Hematopoietic multipotent progenitor cell treated with erythropoietin and hydrocortisone succinate and interleukin-3 and kit ligand, for 8 days (in vitro differentiated cells): ENCODE data around the gene TLN1.

ENCODE experiments used
- DNase-seq: peaks from one replicate; pipeline ENCODE4 v3.0.0-alpha.2; 2015

TLN1 gene

DNA sequence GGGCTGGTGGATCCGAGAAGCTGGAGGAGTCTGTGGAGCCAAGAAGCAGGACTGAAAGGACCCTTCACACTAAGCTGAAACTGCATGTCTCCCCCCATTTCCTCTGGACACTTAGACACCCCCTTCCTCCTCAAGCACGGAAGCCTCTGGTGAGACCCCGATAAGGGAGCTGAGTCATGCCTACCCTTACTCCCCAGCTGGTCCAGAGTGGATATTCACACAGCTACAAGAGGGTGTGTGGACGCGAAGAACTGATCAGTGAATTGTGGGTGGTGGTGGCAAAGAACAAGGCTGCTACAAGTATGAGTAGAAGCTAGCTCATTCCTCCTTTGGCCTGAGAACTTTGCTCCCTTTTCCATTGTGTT is 4.3 kb downstream of the TLN1 start:
- peak; percentile 69 for DNase-seq

DNA sequence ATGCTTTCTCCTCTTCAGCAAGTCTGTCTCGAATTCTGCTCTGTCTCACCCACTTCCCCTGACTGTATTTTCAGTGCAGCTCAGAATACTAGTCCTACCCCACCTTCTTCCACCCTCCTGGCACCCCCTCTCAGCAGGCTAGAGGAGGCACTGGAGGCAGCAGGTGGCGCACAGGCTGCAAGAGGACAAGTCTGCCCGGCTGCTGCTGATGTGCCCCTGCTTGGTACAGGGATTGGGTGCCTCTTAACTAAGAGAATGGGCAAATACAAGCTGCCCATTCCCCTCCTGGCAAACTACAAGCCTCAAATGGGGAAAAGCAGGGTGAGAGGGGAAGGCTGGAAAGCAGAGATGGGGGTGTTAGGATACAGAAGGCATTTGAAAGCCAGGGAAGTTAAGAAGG is 5.1 kb downstream of the TLN1 start:
- DNase-seq = peak; percentile 80

DNA sequence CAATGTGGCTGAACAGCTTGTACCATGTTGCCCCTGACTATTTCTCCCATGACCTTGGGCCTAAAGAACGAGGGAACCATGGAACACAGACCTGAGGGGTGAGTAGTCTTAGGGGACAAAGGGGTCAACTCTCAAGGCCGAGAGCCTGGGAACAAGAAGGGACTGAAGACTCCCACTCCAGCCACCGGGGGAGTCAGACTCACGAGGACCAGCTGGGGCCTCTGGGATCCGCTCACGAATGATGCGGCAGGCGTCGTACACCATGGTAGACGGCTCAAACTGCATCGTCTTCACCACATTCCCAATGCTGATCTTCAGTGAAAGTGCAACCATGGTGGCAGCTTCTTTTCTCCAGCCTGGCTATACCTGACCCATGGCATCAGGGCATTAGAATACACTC is 6.6 kb downstream of the TLN1 start:
- DNase-seq = no peak

GRCh38 chr9:35723908-35724307 is 8.1 kb downstream of the TLN1 start:
- DNase-seq = no peak

GRCh38 chr9:35723426-35723825 is 8.6 kb downstream of the TLN1 start:
- DNase-seq = no peak

DNA sequence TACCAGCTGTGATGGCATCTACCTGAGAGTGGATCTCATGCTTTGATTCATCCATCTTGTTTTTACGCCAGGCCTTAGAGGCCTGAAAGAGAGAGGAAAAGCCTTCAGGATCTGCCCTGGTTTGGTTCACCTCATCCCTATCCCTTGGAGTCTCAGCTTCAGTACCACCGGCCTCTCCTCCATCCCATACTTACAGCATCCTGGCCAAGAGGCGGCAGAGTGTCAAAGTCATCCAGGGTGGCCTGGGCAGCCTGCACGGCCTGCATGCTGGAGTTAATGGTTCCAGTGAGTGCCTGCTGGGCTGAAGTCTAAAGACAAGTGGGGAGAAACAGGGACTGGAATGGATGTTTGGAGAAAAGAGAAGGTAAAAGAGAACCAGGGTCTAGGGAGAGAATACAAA is 12.4 kb downstream of the TLN1 start:
- no peak for DNase-seq

DNA sequence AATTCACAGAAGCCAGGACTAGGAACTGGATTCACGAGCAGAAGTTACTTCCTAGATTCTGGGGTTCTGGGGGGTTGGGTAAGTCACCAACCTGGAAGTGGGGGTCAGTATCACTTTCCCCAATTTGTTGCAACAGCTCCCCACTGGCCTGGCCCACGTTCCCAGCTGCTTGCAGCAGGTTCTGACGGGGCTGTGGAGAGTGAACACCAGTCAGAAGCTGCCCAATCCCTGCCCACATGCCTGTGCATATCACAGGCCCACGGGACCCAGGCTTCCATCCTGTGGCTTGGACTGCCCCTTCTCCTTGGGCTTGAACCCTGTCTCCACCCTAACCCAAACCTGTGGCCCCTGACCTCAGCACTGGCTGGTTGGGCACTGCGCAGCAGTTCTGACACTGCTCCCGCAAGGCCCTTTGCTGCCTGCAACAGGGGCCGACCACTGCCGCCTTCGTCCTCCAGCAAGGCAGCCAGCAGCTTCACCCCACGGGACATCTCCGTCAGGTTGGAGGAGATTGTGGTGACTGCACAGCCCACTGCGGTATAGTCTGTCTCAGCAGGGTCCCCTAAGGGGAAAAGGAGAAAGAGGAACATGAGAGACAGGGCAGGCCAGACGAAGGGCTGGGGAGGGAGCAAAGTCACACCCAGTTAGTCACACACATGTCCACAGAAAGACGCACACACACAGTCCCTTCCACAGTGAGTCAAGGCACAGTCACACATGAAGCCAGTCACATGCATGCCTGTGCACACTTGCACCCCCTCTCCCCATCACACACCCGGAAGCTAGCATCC is 13.1 kb downstream of the TLN1 start:
- DNase-seq = no peak

- DNase-seq = no peak
Observed at GRCh38 chr9:35717132-35717870, 14.7 kb downstream of the TLN1 start.

GRCh38 chr9:35716230-35716629 is 15.8 kb downstream of the TLN1 start:
- DNase-seq = no peak

DNA sequence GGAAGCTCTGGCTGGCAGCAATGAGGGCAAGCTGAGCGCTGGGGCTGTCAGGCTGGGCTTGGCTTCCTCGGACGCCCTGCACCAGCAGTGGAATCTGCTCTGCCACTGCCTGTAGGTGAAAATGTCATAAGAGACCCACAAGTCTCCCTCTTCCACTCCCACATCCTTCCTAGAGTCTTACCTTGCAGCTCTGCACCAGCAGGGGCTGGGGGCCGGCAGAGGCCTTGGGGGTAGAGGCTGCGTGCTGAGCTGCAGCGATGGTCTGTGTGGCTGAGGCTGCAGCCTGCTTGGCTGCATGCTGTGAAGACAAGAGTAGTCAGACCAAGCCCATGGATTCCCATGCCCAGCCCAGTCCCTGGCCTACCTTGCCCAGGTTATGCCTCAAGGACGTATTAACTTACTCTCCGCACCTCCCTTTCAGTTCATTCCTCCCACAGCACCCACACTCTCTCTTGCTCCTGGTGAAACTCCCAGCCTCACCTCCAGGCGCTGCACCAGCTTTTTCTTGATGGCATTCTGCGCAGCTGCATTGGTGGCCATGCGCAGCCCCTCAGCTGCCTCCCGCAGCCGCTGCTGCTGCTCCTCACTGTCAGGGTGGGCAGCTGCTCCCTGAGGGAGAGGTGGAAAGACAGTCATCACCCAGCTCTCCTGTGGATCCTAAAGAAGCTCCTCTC is 17.3 kb downstream of the TLN1 start:
- no peak for DNase-seq

DNA sequence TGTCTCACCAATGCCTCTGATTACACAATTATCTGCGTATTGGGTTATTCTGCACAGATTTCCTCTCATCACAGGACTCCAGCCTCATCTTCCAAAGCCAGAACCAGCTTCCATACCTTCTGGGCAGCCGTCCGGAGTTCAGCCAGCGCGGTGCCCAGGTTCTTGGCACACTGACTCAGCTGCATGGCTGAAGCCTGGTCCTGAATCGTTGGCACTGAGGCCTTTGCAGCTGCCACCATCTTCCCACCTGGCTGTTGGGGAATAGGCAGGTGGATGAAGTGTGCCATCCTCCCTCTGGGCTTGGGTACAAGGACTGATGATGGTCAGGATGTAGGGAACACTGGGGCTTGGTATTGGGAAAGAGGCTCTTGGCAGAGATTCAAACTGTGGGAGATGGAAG is 17.9 kb downstream of the TLN1 start:
- no peak for DNase-seq

- no peak for DNase-seq
Observed at GRCh38 chr9:35713578-35713977, 18.4 kb downstream of the TLN1 start.

DNA sequence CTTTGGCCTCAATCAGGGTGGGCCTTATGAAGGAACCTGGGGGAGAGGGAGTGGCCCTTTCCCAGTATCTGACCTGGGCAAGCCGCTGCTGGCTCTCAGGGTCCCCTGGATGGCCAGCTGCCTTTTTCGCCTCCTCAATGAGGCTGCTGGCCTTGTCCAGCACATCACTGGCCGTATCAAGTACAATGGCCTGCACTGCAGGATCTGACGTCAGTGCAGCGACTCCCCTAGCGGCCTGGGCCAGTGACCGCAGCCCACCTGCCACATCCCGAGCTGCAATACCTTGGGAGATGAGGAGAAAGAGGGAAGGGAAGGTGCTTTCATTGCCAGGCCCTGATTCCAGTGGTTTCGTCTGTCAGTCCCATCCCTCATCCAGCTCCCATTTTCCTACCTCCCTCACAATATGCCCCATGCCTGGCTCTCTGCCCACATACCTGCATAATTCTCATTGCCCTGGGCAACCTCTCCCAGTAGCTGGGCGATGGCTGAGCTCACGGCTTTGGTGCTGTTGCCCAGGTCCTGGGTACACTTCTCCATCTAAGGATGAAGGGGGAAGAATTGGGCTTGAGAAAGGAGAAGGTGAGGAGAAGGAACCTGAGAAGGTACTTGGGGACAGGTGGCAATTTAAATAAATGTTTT is 19.1 kb downstream of the TLN1 start:
- no peak for DNase-seq

DNA sequence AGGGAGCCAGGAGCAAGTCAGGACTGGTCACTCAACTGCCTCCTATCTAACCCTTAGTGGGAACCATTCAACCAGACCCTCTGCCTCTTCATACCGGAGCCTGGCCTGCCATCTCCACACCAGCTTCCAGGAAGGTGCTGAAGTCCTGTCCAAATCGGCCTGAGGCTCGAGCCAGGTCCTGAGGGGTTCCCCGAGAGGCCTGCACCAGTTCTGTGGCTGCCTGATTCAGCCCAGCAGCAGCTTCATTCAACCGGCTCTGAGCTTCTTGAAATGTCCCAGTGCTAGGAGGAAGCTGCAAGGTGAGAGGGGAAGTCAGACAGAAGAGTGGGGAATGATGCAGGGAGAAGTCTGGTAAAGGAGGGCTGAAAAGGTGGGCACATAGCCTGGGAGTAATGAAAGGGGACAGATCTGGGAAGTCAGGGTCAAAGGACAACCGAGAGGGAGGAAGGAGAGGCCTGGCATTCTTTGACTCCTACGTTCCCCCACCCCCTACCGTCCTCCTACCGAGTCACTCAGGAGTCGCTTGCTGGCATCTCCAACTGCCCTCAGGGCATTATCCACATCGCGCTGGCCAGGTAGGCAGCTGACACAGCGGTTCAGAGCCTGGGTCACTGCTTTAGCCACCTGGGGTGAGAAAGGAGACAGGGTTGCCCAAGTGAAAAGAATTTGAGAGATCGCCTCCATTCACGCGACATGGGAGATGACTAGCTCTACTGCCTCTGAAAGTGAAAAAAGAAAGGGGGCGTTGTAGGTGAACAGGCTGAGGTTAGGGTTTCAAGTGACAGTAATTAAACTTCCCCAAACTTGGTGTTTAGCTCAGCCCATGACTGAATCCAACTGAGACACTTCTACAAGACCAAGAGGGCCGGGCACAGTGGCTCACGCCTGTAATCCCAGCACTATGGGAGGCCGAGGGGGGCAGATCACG is 20.2 kb downstream of the TLN1 start:
- DNase-seq = no peak

- no peak for DNase-seq
Observed at GRCh38 chr9:35710818-35711500, 21.0 kb downstream of the TLN1 start.

DNA sequence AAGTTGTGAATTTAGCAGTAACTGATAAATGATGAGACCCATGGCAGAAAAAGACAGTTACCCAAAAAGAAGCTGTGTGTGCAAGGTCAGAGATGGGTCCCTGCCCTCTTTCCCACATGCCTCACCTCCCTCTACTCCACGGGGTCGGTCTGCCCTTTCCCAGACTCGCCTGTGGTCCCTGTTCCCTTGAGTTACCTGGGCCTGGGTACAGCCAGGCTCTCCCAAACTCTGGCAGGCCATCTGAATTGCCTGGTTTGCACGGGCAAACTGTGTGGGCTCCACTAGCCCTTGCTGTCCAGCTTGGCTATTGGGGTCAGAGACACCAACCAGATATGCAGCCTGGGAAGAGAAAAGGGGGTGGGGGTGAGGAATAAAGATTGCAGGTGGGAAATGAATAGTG is 23.8 kb downstream of the TLN1 start:
- DNase-seq = no peak

- no peak for DNase-seq
Observed at GRCh38 chr9:35706951-35707350, 25.0 kb downstream of the TLN1 start.

- no peak for DNase-seq
Observed at GRCh38 chr9:35705836-35706430, 26.1 kb downstream of the TLN1 start.

DNA sequence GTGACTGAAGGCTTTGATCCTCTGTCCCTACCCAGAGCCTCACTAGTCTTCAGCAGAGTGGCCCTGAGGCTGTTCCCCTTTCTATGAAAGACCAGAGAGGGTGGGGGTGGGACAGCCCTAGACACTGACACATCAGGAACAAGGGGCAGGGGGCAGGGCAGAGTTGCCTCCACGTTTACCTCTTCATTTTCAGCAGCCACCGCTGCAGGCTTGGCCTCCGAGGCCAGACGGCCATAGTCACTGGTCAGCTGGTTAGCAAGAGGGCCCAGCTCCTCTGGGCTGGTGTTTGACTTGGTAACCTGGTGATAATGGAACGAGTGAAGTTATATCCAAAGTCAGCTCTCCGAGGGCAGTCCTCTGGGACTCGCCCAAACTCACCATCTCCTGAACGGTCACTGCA is 26.6 kb downstream of the TLN1 start:
- no peak for DNase-seq

- no peak for DNase-seq
Observed at GRCh38 chr9:35703906-35704672, 27.9 kb downstream of the TLN1 start.

- DNase-seq = no peak
Observed at GRCh38 chr9:35702696-35703095, 29.3 kb downstream of the TLN1 start.
